Measurements from ENCODE around the gene PRRG1.
"Not testable (repeated sequence)": the region's sequence is repeated elsewhere in the genome, so short reads cannot be mapped to it uniquely, and the experiment has no call there.

Gene PRRG1
- 0 to 0.08 (median 0) reads per million in 4 donors for total RNA-seq

DNA sequence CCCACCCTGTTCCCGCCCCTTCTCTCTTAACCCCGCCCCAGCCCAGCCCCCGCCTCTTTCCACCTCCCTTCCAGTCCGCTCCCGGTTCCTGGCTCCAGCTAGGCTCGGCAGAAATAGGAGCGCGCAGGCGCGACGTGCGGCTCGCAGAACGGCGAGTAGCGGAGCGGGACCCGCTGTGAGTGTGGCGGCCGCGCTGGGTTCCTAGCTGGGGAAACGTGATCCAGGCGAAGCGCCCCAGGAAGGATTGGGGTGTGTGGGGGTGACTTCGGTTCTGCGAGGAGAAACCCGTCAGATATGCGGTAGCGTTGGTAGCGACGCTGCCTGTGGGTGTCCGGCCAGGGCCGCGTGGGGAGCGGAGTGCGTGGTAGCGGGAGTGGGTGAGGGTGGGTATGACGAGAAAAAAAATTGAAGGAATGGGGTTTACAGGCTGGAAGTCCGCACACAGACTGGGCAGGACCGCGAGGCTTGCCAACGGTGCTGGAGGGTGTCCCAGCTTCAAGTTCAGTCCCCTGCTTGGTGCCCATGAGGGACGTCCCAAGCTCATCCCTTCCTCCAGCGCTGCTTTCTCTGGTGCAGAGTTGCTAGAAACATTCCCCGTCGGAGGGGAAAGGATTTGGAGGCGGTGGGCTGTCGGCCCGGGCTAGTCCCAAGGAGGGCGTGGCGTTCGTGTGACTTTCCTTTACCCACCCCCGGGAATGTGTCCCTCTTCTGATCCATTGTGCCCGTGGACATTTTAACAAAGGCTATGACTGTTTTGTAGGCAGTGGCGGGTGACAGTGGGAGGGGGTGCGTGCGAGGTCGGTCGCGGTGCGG, at the start of gene PRRG1:
Gene PRRG1 (plus strand): TSS at position 144 of the 813 bp plus-strand sequence. CDS start 56,886 bp downstream, outside the sequence.
- no peak for DNase-seq

GRCh38 chrX:37302569-37302968, 46.6 kb upstream of the PRRG1 start:
- no peak for DNase-seq

- DNase-seq = not testable (repeated sequence)
These were observed 43.9 kb upstream of the PRRG1 start for GRCh38 chrX:37305238-37305637.

DNA sequence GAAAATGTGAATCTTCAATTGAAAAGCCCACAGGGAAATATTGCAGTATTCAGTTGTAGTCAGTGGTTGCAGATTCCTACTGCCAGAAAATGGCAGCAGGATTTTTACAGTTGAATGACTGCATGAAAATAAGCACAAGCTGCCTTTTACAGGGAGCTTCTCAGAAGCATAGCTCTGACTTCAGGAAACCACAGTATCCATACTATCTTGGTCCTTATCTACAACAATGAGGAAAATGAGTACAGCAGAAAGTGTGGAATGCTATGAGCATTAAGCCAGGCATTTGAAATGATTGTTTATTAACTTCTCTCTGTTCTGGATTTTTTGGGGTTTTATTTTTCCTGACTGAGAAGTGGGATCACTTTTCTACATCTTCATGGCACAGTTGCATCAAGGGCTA, 34.6 kb upstream of the PRRG1 start:
- DNase-seq = no peak

DNA sequence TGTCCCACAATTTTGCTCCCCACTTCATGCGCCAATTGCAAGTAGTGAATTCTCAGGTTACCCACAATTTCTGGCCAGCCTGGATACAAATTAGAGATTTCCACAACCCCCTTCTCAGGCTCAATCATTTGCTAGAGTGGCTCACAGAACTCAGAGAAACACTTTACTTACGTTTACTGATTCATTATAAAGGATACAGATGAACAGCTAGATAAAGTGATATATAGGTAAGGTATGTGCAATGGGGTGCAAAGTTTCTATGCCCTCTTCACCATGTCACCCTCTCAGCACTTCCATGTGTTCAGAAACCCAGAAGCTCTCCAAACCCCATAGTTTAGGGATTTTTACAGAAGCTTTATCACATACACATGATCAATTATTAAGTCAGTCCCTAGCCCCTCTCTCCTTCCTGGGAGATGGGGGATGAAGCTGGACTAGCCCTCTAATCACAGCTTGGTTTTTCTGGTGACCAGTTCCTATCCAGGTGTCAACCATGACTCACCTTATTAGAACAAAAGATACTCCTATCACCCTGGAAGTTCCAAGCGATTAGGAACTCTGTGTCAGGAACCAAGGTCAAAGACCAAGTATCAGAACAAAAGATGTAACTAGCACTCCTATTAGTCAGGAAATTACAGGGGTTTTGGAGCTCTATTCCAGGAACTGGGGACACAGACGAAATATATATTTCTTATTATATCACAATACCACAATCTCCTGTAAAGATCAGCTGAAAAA, 33.5 kb upstream of the PRRG1 start:
- no peak for DNase-seq

GRCh38 chrX:37320541-37321203, 28.5 kb upstream of the PRRG1 start:
- no peak for DNase-seq

- DNase-seq = no peak
These were observed 18.5 kb upstream of the PRRG1 start for GRCh38 chrX:37330642-37331041.

GRCh38 chrX:37331546-37331945, 17.6 kb upstream of the PRRG1 start:
- no peak for DNase-seq

- no peak for DNase-seq
These were observed 17.1 kb upstream of the PRRG1 start for GRCh38 chrX:37332055-37332454.

- no peak for DNase-seq
These were observed 16.0 kb upstream of the PRRG1 start for GRCh38 chrX:37332987-37333658.

GRCh38 chrX:37347420-37347819, 1.7 kb upstream of the PRRG1 start:
- DNase-seq = no peak

- DNase-seq = no peak
These were observed 763 bp upstream of the PRRG1 start for GRCh38 chrX:37348231-37348970.

GRCh38 chrX:37348971-37349220, 268 bp upstream of the PRRG1 start:
- DNase-seq = no peak

DNA sequence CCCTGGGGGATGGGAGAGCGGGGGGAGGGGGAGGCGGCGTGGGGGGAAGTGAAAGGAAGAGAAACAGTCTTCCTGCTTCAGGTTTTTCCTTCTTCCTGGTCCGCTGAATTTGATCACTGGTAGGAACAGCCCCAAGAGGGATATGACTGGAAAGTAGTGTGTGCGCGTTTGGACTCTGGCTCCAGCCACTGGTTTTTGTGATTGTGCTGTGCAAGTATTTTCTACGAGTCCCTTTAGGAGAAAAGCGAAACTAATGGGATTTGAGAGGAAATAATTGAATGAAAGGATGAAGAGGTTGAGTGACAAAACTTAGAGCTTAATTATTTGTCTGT, 836 bp downstream of the PRRG1 start:
- no peak for DNase-seq

- no peak for DNase-seq
These were observed 4.5 kb downstream of the PRRG1 start for GRCh38 chrX:37353646-37354045.

GRCh38 chrX:37357436-37357835, 8.3 kb downstream of the PRRG1 start:
- no peak for DNase-seq

- no peak for DNase-seq
These were observed 12.4 kb downstream of the PRRG1 start for GRCh38 chrX:37361596-37361995.

DNA sequence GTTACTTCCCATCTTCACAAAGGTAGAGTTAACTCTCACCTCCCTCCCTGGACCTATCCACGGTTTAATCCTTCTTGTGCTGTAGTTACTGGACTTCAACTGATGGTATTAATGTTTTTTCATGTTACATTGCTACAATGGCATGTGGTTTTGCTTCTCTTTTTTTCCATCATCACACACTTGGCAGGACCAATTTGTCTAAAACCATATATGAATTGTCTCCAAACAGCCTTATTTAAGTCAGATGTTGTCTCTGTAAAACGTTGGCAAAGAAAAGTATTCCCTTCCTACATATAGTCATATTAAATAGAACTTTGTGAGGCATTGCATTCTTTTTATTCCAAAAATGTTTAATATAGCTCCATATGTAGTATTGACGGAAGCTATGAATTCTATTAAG, 15.5 kb downstream of the PRRG1 start:
- no peak for DNase-seq

GRCh38 chrX:37367946-37368345, 18.8 kb downstream of the PRRG1 start:
- DNase-seq = no peak

DNA sequence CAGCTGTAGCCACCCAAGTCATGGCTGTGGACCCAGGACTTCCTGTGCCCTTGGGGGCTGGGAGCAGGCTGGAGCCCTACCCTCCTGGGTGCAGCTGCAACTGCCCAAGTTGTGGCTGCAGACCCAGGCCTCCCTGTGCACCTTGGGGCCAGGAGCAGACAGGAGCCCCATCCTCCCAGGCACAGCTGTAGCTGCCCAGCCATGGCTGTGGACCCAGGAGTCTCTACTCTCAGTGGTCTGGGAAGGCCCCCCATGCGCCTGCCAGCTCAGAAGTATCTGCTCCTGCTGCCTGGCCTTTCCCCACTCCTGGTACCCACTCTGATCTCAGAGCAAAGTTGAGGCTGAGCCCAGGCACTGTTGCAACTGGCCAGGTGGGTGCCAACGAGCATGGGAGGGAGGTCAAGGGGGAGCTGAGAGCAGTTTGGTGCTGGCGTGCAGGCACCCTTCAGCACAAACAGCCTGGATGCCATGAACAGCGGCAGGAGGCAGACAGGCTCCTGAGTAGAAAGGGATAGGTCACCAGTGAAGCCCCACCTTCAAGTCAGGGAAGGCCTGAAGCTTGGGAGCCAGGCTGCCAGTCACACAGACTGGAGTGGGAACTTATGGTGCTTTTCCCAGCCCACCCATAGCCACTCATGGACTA, 21.5 kb downstream of the PRRG1 start:
- no peak for DNase-seq

- DNase-seq = no peak
These were observed 22.4 kb downstream of the PRRG1 start for GRCh38 chrX:37371578-37371991.

DNA sequence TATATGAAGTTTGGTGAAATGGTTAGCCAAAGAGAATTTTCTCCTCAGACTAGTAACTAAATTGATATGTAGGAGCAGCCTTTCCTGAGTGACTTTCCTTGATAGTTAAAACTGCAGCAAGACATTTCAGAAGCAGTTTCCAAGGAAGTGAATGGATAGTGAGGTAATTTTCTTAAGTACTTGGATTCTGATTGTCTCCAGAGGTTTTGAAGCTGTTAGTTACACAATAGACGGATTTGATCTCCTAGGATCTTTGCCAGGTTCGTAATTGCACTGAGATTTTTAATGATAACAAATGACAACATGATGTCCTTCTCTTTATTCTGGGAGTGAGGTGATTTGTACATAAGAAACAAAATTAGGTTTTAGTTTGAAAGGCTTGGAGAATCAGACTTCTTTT, 29.2 kb downstream of the PRRG1 start:
- DNase-seq = no peak

Data from T-helper 1 cell (primary cell).